SHP77 (cell line): ENCODE data around the gene GOLPH3L.
"Not testable (repeated sequence)": the region's sequence is repeated elsewhere in the genome, so short reads cannot be mapped to it uniquely, and the experiment has no call there.

Source experiments
- DNase-seq, 2 experiments: peaks; one replicate each; lab custom pipeline; 2025; lab: John Stamatoyannopoulos, UW

The GOLPH3L gene

DNA sequence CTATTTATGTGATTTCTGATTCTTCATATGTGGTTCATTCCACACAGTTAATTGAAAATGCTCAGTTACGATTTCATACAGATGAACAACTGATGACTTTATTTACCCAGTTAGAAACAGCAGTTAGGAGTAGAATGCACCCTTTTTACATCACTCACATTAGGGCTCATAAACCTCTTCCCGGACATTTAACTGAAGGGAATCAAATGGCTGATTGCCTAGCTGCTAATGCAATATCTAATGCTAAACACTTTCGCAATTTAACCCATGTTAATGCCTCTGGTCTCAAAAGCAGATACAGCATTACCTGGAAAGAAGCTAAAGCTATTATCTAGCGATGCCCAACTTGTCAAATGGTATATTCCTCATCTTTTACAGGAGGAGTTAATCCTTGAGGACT, 39.9 kb downstream of the GOLPH3L start:
- DNase-seq: not testable (repeated sequence)

DNA sequence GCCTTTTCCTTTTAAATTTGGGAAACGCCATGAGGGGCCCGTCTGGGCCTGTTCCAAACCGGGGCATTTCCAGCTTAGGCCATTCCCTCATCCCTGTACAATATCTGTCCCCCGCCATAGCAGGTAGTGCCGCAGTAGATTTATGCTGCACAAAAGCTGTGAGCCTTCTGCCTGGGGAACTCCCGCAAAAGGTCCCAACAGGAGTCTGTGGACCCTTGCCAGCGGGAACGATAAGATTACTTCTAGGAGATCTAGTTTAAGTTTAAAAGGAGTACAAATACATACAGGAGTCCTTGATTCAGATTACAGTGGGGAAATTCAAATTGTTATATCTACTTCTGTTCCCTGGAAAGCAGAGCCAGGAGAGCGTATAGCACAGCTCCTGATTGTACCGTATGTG, 42.3 kb downstream of the GOLPH3L start:
- not testable (repeated sequence) for DNase-seq

DNA sequence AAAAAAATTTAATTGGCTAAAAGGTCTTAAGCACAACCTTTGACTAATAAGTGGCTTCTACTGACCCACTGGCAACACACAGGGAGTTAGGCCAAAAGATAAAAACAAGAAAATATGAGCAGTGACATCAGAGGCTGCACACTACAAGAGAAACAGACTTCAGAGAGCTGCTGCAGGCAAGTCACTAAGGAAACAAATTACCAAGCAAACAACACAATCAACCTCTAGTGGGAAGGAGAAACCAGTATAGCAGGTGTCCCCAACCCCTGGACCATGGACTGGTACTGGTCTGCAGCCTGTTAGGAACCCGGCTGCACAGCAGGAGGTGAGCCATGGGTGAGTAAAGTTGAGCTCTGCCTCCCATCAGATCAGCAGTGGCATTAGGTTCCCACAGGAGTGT, 46.8 kb downstream of the GOLPH3L start:
- DNase-seq: no peak

DNA sequence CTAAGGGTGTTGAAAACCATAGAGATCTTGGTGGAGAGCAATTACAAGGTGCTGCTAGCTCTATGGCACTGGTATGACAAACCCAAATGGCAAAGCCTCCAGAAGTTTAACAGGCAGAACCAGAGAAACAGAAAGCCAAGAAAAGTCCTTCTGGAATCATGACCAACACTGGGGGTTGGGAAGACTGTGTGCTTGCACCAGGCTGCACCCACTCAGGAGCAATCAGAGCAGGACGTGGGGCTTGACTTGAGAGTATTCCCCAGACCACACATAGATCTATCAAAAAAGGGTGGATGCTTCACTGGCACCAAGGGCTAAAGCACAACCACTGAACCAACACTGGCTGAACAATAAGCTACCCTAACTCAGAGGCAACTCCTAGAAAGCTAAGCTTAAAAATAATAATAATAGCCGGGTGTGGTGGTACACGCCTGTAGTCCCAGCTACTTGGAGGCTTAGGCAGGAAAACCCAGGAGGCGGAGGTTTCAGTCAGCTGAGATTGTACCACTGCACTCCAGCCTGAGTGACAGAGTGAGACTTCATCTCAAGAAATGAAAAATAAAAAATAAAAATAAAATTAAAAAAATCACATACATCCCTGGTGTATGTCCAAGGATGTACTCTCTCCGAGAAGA, 47.4 kb downstream of the GOLPH3L start:
- DNase-seq: no peak

DNA sequence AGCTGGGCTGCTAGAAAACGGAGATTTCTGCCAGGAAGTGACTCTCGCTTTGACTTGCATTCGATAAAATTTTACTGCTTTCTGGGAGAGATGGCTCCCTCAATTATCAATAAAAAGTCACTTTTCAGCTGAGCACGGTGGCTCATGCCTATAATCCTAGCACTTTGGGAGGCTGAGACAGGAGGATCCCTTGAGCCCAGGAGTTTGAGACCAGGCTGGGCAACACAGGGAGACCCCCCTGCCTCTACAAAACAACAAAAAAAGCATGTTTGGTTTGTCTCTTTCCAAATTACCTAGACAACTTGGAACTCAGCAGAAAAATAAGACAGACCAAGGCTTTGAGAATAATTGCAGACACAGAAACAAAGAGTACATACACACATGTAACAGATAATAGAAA, 54.7 kb downstream of the GOLPH3L start:
- DNase-seq: no peak

DNA sequence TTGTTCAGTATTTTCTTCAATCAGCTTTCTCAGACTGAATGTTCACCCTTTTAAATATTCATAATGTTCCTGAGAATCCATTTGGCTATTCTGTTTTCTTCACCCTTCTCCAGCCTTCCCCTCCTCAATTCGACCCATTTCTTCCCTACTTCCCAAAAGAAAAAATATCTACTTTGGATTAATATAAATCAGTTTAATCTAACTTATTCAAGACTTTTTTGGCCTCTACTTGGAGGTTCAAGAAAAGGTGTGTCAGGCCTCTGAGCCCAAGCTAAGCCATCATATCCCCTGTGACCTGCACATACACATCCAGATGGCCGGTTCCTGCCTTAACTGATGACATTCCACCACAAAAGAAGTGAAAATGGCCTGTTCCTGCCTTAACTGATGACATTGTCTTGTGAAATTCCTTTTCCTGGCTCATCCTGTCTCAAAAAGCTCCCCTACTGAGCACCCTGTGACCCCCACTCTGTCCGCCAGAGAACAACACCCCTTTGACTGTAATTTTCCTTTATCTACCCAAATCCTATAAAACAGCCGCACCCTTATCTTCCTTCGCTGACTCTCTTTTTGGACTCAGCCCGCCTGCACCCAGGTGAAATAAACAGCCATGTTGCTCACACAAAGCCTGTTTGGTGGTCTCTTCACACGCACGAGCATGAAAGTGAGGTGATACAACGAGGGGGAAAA, 55.7 kb downstream of the GOLPH3L start:
- not testable (repeated sequence) for DNase-seq

DNA sequence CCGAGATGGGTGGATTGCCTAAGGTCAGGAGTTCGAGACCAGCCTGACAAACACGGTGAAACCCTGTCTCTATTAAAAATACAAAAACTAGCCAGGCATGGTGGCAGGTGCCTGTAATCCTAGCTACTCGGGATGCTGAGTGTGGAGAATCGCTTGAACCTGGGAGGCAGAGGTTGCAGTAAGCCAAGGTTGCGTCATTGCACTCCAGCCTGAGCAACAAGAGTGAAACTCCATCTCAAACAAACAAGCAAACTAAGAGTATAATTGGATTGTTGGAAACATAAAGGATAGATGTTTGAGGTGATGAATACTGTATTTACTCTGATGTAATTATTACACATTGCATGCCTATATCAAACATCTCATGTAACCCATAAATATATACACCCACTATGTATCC, 58.5 kb downstream of the GOLPH3L start:
- DNase-seq: not testable (repeated sequence)

DNA sequence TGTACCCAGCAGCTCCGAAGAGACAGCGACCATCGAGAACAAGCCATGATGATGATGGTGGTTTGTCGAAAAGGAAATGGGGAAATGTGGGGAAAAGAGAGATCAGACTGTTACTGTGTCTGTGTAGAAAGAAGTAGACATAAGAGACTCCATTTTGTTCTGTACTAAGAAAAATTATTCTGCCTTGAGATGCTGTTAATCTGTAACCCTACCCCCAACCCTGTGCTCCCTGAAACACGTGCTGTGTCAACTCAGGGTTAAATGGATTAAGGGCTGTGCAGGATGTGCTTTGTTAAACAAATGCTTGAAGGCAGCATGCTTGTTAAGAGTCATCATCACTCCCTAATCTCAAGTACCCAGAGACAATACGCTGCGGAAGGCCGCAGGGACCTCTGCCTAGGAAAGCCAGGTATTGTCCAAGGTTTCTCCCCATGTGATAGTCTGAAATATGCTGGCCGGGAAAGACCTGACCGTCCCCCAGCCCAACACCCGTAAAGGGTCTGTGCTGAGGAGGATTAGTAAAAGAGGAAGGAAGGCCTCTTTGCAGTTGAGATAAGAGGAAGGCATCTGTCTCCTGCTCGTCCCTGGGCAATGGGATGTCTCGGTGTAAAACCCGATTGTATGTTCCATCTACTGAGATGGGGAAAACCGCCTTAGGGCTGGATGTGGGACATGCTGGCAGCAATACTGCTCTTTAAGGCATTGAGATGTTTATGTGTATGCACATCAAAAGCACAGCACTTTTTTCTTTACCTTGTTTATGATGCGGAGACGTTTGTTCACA, 61.9 kb downstream of the GOLPH3L start:
- not testable (repeated sequence) for DNase-seq

DNA sequence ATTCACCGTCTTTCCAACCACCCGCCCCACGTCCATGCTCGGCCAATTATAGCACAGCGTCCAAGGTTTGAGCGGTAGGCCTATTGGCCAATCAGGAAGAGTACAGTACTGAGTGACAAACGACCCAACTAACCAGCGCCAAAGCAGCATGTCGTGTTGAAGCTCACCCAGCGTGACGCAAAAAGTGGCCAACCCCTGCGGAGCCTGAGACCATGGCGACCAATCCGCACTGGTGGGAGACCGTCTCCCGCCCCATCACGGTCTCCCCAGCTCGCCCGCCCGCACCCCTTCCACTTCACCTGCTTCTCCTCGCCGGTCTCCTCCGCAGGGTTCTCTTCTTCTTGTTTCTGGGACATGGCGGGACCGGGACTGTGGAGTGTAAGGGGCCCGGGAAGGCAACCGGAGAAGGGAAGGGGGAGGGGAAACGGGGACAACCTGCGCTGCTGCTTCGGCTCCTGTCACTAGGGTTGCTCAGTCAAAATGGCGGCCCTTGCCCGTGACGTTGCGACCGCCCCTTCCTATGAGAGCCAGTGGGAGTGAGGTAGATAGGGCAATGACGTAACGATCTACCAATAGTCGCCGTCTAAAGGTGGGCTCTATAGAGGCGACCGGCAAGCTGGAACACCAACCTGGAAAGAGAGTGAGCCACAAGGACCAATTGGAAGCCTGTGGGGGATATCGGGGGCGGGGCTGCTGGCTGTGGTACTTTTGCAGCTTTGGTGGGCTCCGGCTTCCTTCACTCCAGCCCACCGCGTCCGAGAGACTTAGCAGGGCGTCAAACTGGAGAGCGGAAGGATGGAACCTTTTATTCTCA, 67.6 kb downstream of the GOLPH3L start, which contains the start of gene ENSA:
Gene ENSA (minus strand): TSS at position 498 of the 814 bp plus-strand sequence. CDS start 142 bp downstream, at position 356.
- peak; percentile 100 for DNase-seq

DNA sequence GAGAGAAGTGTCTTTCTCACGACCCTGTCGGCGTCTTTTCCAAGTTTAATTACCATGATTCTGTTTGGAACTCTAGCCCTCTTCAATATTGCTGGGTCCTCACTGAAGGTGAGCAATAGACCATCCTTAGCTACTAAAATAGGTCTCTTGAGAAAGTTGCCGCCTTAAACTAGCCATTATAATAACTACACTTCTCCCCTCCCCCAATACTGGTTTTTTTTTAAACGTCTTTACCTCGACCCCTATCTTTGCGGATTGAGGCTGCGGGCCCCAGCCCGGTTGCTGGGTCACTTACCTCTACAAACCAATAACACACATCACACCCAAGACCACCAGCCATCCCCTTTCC, 68.2 kb downstream of the GOLPH3L start:
- no peak for DNase-seq

DNA sequence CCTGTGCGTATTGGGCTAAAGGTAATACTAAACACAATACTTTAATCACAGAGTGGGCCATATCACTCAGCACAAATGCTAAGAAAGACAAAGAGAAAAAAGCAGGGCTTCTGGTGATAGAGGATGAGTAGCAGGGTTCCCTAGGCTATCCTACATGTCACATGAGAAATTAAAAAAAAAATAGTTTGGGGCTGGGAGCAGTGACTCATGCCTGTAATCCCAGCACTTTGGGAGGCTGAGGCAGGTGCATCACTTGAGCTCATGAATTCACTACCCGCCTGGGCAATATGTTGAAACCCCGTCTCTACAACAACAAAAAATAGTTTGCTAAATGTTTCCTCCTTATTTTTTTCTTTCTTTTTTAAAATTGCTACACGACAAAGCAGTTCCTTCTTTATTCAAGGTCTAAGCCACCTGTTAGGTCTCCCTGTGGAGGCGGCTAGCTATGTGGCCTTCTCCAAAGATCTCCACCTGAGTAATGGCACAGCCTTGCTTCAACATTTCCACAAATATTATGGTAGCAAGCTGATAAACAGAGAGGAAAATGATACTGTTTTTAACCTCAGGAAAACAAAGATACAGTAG, 69.0 kb downstream of the GOLPH3L start:
- DNase-seq: no peak

DNA sequence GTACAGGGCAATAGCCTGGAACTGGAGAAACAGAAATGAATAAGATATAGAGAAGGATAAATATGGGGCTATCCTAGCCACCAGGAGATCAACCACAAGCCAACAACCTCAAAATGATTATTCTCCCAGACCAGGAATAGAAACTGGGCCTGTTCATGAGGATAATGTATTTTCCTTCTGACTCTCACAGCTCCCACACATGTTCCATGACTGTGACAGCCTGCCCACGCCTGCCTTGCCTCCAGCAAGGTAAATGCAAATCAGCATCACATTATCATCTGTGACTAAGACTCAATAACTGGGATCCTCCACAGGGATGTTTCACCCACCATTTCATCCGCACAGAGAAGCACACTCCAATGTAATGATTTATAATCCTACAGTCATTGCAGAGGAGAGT, 70.8 kb downstream of the GOLPH3L start:
- no peak for DNase-seq

DNA sequence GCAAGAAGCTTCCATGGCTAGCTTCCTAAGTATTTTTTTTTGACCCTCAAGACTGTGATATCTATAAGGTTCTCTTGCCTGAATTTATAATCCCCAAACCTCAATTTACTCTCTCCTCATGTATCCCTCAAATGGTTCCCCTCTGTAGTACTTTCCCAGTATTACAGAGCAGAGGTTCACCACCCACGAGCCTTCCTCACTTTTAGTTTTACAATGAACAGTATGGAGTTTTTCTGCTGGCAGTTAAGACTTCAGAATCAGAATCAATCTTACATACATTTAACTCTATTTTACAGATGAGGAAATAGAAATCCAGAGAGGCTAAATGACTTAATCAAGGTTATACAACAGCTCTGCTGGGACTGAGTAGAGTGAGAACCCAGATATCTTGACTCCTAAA, 72.4 kb downstream of the GOLPH3L start:
- DNase-seq: not testable (repeated sequence)

DNA sequence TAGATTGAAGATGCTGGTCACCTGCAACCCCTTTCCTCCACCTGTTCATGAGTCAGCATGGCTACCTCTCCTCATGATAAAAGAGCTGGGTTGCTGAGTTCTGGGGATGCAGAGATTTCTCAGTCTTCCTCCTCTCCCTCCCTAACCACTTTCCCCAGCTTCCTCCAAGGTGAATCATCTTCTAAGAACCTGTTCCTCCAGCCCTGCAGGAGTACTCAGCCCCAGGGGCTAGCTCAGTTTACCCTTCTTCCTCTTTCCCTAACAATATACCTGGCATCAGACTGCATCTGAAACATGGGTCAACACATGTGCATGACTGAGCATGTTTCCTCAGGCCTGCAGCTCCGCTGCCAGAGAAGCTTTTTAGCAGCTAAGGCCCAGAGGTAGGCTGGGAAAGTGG, 72.8 kb downstream of the GOLPH3L start:
- not testable (repeated sequence) for DNase-seq

DNA sequence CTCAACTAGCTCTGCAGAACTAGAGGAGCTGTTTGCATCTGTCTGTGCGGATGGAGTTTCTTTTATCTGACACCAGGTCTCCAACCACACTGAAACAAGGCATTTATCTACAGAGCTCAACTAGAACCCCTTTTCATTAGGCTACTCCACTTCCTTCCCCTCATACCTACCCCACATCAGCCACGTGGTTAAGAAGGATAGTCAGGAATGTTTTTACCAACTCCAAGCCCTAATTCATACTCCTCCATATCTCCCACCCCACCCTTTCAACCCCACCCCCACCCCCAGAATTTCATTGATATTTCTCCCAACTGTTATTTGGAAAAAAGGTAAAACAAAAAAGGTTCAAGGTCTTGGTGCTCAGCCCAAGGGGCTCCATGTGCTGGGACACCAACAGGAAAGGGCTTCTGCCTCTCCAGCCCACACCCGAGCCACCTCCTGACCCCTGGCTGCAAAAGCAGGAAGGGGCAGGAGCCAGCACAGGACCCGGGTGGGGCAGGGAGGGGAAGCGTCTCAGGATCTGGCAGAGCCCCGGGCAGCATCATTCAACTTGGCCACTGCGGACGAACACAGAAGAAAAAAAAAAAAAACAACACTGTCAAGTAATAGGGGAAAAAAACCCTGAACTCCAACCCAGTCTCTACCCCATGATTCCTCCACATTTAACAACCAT, 74.5 kb downstream of the GOLPH3L start:
- no peak for DNase-seq

DNA sequence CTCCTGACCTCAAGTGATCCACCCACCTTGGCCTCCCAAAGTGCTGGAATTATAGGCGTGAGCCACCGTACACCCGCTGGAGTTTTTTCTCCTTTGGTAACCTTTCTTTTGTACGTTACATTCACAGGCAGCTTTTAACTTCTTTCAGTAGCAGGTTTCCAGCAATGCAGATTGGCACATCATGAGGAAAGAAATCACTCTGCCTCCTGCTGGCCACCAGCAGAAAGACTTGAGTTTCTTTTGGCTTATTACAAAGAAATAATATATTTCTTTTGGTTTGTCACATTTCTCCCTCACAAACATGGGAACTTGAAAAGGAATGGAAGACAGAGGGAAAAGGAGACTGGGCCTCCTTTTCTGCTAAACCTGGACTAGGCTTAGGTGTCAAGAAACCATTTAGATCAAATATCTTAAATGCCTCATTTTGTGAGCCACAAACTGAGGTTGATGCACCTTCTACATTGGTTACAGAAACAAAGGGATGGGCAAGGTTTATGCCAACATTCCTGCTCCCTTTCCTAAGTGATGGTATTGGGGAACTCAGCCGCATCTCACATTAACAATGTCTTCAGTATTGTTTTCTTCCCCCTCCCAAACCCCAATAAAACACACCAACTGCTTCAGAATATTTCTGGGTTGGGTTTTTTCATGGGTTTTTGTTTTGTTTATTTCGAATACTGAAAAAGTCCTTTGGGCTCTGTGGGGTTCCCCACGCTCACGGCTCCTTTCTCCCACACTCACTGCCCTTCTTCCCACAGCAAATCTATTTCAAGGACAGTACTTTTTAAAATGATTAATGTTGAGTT, 75.3 kb downstream of the GOLPH3L start:
- peak; percentile 37 to 55 for DNase-seq

DNA sequence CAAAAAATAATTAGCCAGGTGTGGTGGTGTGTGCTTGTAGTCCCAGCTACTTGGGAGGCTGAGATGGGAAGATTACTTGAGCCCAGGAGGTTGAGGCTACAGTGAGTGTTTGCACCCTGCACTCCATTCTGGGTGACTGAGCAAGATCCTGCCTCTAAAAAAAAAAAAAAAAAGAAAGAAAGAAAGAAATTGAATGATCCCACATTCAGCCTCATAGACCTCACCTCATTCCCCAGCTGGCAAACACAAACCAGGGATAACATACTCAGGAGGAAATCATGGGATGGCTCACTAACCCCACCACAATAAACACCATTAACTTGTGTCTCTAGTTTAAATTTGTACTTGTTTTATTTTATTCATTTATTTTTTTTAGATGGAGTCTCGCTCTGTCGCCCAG, 76.0 kb downstream of the GOLPH3L start:
- DNase-seq: no peak

DNA sequence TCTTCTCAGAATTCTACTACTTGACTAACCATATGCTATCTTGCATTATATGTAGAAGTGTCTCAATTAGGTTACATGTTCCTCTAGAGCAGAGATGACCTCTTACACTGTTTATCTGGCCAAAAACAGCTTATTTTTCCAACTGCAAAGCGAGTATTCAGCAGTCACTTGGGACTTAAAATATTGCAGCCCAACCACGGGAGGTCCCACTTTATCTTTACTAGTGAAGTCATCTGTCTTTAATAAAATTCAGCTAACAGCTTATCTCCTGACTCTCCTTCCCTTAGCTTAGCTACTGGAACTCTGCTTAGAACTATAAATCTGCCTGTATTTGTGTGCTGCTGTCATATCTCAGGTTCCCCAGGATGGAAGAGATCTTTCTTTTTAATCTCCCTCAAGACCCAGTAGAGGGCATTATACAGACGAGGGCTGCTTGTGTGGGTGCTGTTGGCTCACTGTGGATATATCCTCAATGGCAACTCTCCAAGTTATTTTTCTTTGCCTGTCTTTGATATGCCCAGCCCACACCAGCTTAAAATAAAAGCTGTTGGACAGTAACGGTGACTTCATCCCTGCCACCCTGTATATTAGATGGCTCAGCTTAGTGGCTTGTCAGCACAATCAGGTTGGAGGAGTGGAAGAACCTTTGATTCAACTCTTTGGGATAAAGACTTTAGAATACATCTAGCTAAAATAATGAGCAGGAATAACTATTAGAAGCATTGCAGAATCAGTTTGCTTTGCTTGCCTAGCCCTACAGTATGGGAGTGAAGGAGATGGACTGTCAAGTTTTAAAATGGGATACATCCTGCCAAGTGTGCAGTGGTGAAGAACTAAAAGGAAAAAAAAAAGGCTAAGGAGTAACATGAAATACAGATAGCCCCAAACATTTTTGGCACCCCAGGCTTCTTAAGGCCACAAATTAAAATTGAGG, 77.1 kb downstream of the GOLPH3L start:
- peak; percentile 59 to 62 for DNase-seq
